BJ (cell line): Measurements from ENCODE around the gene TMEM130. TPM values are rescaled to one million over a fixed set of nuclear protein-coding genes. Genes with fewer than 3 reads are reported as not detected.

Source experiments
- CTCF ChIA-PET: fragments of 350-600 bp; formaldehyde crosslinking; extraction: SDS; loops from one replicate; lab custom pipeline; 2021; ENCODE audit warnings: antibody characterized with exemption, inconsistent platforms; lab: Yijun Ruan, JAX
- POLR2A ChIA-PET: fragments of 300-600 bp; sonication (Branson Sonifier 250); formaldehyde crosslinking; extraction: SDS; loops from one replicate; lab custom pipeline; 2021; ENCODE audit warnings: antibody characterized with exemption; lab: Charles Lee
- DNase-seq: peaks from one replicate; pipeline ENCODE4 v3.0.0-alpha.2; 2011; ENCODE audit warnings: low read depth
- H3K27me3 ChIP-seq: 2 replicates; pipeline ENCODE4 v1.6.0; 2011; ENCODE audit warnings: low read length; ENCODE audit not compliant: control insufficient read depth, insufficient read depth
- H3K36me3 ChIP-seq: 2 replicates; pipeline ENCODE4 v1.5.1; 2011; ENCODE audit warnings: low read length; ENCODE audit not compliant: control insufficient read depth, insufficient read depth
- H3K4me3 ChIP-seq: 2 replicates; pipeline ENCODE4 v1.5.1; 2011; ENCODE audit warnings: low read depth, mild to moderate bottlenecking, control low read depth, low read length
- CTCF ChIP-seq: IDR thresholded peaks from 2 replicates; pipeline ENCODE4 v1.5.1; 2011; ENCODE audit warnings: low read depth, mild to moderate bottlenecking, control low read depth, inconsistent platforms, low read length, moderate library complexity; ENCODE audit not compliant: insufficient read depth
- polyA plus RNA-seq: library from polyadenylated mRNA; depleted of rRNA; stranded (reverse); fragments of >200 nt; gene quantifications from 2 replicates; pipeline ENCODE4 v1.2.3, GENCODE V29; 2011

Gene TMEM130
- polyA plus RNA-seq, 1 experiment: 6.4 TPM

GRCh38 chr7:98864731-98865453 is 4.9 kb downstream of the TMEM130 start:
- no peak for DNase-seq

GRCh38 chr7:98863601-98864000 is 6.2 kb downstream of the TMEM130 start:
- H3K27me3 ChIP-seq: peaks cover 4% of the 10 kb centered on the region; the same call in 1 of the 2 replicates
- no peak for DNase-seq
- H3K4me3 ChIP-seq: no peak overlapping the region
- no peaks in the 10 kb centered on the region for H3K36me3 ChIP-seq
- POLR2A ChIA-PET: no interaction called here
- no peak for TF ChIP-seq CTCF
- CTCF ChIA-PET: no interaction called here

More at GRCh38 chr7:98864731-98865453, 4.9 kb downstream of the TMEM130 start:
- Histone ChIP-seq H3K27me3 (peaks cover 10% of the 10 kb centered on the region), H3K36me3 (no peaks in the 10 kb centered on the region), H3K4me3 (no peak overlapping the region)
- no peak for TF ChIP-seq CTCF
- POLR2A ChIA-PET: no interaction called here
- CTCF ChIA-PET: interaction anchor here (1.7 to 2.1 kb wide), 2 partner anchors 13 to 23 kb away, joined by 4 to 9 read pairs; partner anchors contain the start of gene TRRAP

GRCh38 chr7:98862716-98863420 is 6.9 kb downstream of the TMEM130 start:
- CTCF ChIA-PET: interaction anchor here (1.4 to 2.5 kb wide), 2 partner anchors 16 to 21 kb away, joined by 4 to 10 read pairs; partner anchors contain the start of gene TRRAP

DNA sequence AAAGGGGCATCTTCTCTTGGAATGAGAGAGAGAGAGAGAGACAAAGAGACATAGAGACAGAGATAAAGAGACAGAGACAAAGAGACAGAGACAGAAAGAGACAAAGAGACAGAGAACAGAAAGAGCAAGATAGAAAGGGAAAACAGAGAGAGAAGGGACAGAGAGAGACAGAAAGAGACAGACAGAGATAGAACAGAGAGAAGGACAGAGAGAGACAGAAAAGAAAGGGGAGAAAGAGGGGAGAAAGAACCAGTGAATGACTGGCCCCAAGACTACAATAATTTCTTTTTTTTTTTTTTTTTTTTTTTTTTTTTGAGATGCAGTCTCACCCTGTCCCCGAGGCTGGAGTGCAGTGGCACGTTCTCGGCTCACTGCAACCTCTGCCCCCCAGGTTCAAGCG is 7.6 kb downstream of the TMEM130 start:
- TF ChIP-seq CTCF: no peak
- H3K27me3 ChIP-seq: no peaks in the 10 kb centered on the region
- ChIA-PET POLR2A (no interaction called here), CTCF (interaction anchor here (0.6 to 2.5 kb wide), 3 partner anchors 16 to 229 kb away, joined by 3 to 10 read pairs (median 4); partner anchors contain the start of gene TRRAP)
- DNase-seq: no peak
- H3K36me3 ChIP-seq: no peaks in the 10 kb centered on the region
- no peak overlapping the region for H3K4me3 ChIP-seq

More at GRCh38 chr7:98862716-98863420, 6.9 kb downstream of the TMEM130 start:
- POLR2A ChIA-PET: no interaction called here
- DNase-seq: no peak
- Histone ChIP-seq H3K4me3 (no peak overlapping the region), H3K27me3 (no peaks in the 10 kb centered on the region), H3K36me3 (no peaks in the 10 kb centered on the region)
- no peak for TF ChIP-seq CTCF

DNA sequence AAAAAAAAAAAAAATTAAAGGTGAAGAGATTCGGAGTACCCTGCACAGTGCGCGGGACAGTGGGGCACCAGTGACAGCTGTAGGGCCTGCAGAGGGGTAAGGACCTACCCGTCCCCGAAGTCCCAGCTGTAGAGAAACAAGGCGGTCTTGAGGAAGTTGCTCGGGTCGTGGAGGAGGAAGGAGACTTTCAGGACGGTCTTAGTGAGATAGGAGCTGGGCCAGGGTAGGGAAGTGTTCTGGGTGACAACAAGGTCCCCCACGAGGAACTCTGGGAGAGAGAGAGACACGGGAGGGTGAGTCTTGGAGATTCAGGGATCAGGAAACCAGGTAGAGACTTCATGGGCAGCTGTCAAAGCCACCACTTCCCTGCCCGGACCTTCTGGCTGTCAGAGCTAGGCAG is 9.7 kb downstream of the TMEM130 start:
- ChIA-PET POLR2A (no interaction called here), CTCF (no interaction called here)
- TF ChIP-seq CTCF: no peak

More for the DNA sequence above, 9.7 kb downstream of the TMEM130 start:
- Histone ChIP-seq H3K36me3 (no peaks in the 10 kb centered on the region), H3K4me3 (no peak overlapping the region), H3K27me3 (no peaks in the 10 kb centered on the region)
- no peak for DNase-seq
